HepG2 (cell line): Measurements from ENCODE around the gene MED28. TPM values are rescaled to one million over a fixed set of nuclear protein-coding genes. Genes with fewer than 3 reads are reported as not detected.

Experiments
- HDAC6 ChIP-seq: fragments of 200-600 bp; sonication (generic); IDR thresholded peaks from 2 replicates; pipeline ENCODE4 v1.7.0; 2017; ENCODE audit warnings: mild to moderate bottlenecking, antibody characterized with exemption, low read length, low read depth
- HIVEP1 ChIP-seq: sonication (generic); formaldehyde crosslinking; IDR thresholded peaks from 2 replicates; pipeline ENCODE4 v1.4.0; 2020; ENCODE audit warnings: mild to moderate bottlenecking, missing genetic modification reagents
- PAF1 ChIP-seq: IDR thresholded peaks from 2 replicates; pipeline ENCODE4 v1.6.1; 2016; ENCODE audit warnings: missing genetic modification reagents, missing compliant biosample characterization
- ZBTB2 ChIP-seq: sonication (generic); formaldehyde crosslinking; IDR thresholded peaks from 2 replicates; pipeline ENCODE4 v1.8.0; 2022; ENCODE audit warnings: low read depth, missing genetic modification reagents
- ZGPAT ChIP-seq: IDR thresholded peaks from 2 replicates; pipeline ENCODE4 v1.6.1; 2016; ENCODE audit warnings: mild to moderate bottlenecking
- ZNF142 ChIP-seq: sonication (generic); formaldehyde crosslinking; IDR thresholded peaks from 2 replicates; pipeline ENCODE4 v1.4.0; 2020; ENCODE audit warnings: missing genetic modification reagents
- ZNF337 ChIP-seq: sonication (generic); formaldehyde crosslinking; IDR thresholded peaks from 2 replicates; pipeline ENCODE4 v1.5.1; 2020; ENCODE audit warnings: missing genetic modification reagents, low read depth, mild to moderate bottlenecking, borderline replicate concordance
- ZNF350 ChIP-seq: sonication (generic); formaldehyde crosslinking; IDR thresholded peaks from 2 replicates; pipeline ENCODE4 v1.4.0; 2020; ENCODE audit warnings: mild to moderate bottlenecking, low read depth, missing genetic modification reagents, borderline replicate concordance
- ZNF562 ChIP-seq: sonication (generic); formaldehyde crosslinking; IDR thresholded peaks from 2 replicates; pipeline ENCODE4 v1.8.0; 2022; ENCODE audit warnings: missing genetic modification reagents, borderline replicate concordance
- ZNF768 ChIP-seq: sonication (generic); formaldehyde crosslinking; IDR thresholded peaks from 2 replicates; pipeline ENCODE4 v1.4.0; 2020; ENCODE audit warnings: missing genetic modification reagents
- ZNF772 ChIP-seq: sonication (generic); formaldehyde crosslinking; IDR thresholded peaks from 2 replicates; pipeline ENCODE4 v1.5.0; 2020; ENCODE audit warnings: mild to moderate bottlenecking, missing genetic modification reagents
- ZNF841 ChIP-seq: sonication (generic); formaldehyde crosslinking; IDR thresholded peaks from 2 replicates; pipeline ENCODE4 v1.8.1; 2023; ENCODE audit warnings: missing genetic modification reagents, borderline replicate concordance
- ZNF883 ChIP-seq: sonication (generic); formaldehyde crosslinking; IDR thresholded peaks from 2 replicates; pipeline ENCODE4 v1.5.1; 2020; ENCODE audit warnings: mild to moderate bottlenecking, missing genetic modification reagents; ENCODE audit errors: not compliant biosample characterization
- polyA plus RNA-seq, 8 experiments: library from polyadenylated mRNA; depleted of rRNA in 3 of 8; stranded (reverse) in 7 of 8; unstranded in 1 of 8; fragments of >200 nt; fragmentation: Illumina TruSeq in 4 of 8; extraction: Trizol in 4 of 8; gene quantifications; 2 replicates each; pipeline versions ENCODE4 v1.2.1 to v1.2.3, GENCODE V29; 2011 to 2016; ENCODE audit warnings: low read depth in 4 of 8, missing spikeins in 1 of 8, mixed read lengths in 1 of 8; ENCODE audit not compliant: insufficient read depth in 1 of 8
- total RNA-seq, 5 experiments: library from RNA; depleted of rRNA; stranded (reverse); fragments of >200 nt; fragmentation: Illumina TruSeq; extraction: Trizol; gene quantifications; 2 replicates each; pipeline ENCODE4 v1.2.3, GENCODE V29; 2016; ENCODE audit warnings: low read depth in 1 of 5

The MED28 gene
- total and polyA plus RNA-seq, 2 of the 13 experiments (the other 11 are each of a cell fraction or from before 2014, with no cell fraction given): 41.3 to 65.7 TPM

- no peak for TF ChIP-seq ZNF350 (CRISPR knock-in tag)
- no peak for TF ChIP-seq HIVEP1 (CRISPR knock-in tag)
- TF ChIP-seq PAF1 (CRISPR knock-in tag): no peak
- TF ChIP-seq ZNF142 (CRISPR knock-in tag): no peak
- TF ChIP-seq ZGPAT: no peak
- no peak for TF ChIP-seq HDAC6
- TF ChIP-seq ZBTB2 (CRISPR knock-in tag): no peak
- no peak for TF ChIP-seq ZNF768 (CRISPR knock-in tag)
- TF ChIP-seq ZNF883 (CRISPR knock-in tag): no peak
- TF ChIP-seq ZNF841 (CRISPR knock-in tag): no peak
- TF ChIP-seq ZNF337 (CRISPR knock-in tag): no peak
- TF ChIP-seq ZNF772 (CRISPR knock-in tag): no peak
- no peak for TF ChIP-seq ZNF562 (CRISPR knock-in tag)
These were observed 40.3 kb downstream of the MED28 start (continued) for GRCh38 chr4:17654701-17655100.
